H1 (cell line): ENCODE results near the gene DSC3. TPM values are rescaled to one million over a fixed set of nuclear protein-coding genes. Genes with fewer than 3 reads are reported as not detected.
A peak's percentile ranks its signal among the peaks of the same experiment; 100 is the strongest.

Experiments
- CTCF ChIA-PET: fragments of 300-600 bp; sonication (Branson Sonifier 250); formaldehyde crosslinking; loops from one replicate; lab custom pipeline; 2021; ENCODE audit not compliant: partially characterized antibody; lab: Charles Lee
- POLR2A ChIA-PET: fragments of 300-600 bp; sonication (Branson Sonifier 250); formaldehyde crosslinking; loops from one replicate; lab custom pipeline; 2021; ENCODE audit warnings: inconsistent platforms; ENCODE audit not compliant: partially characterized antibody; lab: Charles Lee
- DNase-seq, 2 experiments: peaks; one replicate each; pipeline versions ENCODE4 v3.0.0 to v3.0.0-alpha.2; 2010 to 2022; ENCODE audit warnings: low spot score in 2 of 2, low read depth in 1 of 2, mixed read lengths in 1 of 2
- FAIRE-seq: peaks from 2 replicates; lab custom pipeline; 2011; peaks lifted over from hg19 to GRCh38; lab: Jason Lieb, UNC
- H2AFZ ChIP-seq: 2 replicates; pipeline ENCODE4 v1.8.1; 2012; ENCODE audit warnings: low read length, inconsistent platforms
- H2AK5ac ChIP-seq: 2 replicates; pipeline ENCODE4 v1.6.1; 2013; ENCODE audit warnings: low read depth, low read length
- H2BK120ac ChIP-seq: replicated peaks from 2 replicates; pipeline ENCODE3; 2013; ENCODE audit warnings: low read depth, low read length, inconsistent platforms
- H2BK12ac ChIP-seq: 2 replicates; pipeline ENCODE4 v1.6.1; 2013; ENCODE audit warnings: low read depth, low read length
- H2BK15ac ChIP-seq: 2 replicates; pipeline ENCODE4 v1.6.1; 2013; ENCODE audit warnings: low read length
- H2BK20ac ChIP-seq: 2 replicates; pipeline ENCODE4 v1.6.1; 2013; ENCODE audit warnings: low read length
- H2BK5ac ChIP-seq: 2 replicates; pipeline ENCODE4 v1.6.1; 2013; ENCODE audit warnings: low read depth, low read length
- H3K14ac ChIP-seq: 2 replicates; pipeline ENCODE4 v1.6.1; 2013; ENCODE audit warnings: inconsistent platforms; ENCODE audit not compliant: insufficient read length
- H3K18ac ChIP-seq: 2 replicates; pipeline ENCODE4 v1.6.1; 2013; ENCODE audit warnings: low read length; ENCODE audit errors: extremely low read depth
- H3K23ac ChIP-seq: 2 replicates; pipeline ENCODE4 v1.6.1; 2013; ENCODE audit warnings: inconsistent platforms; ENCODE audit not compliant: insufficient read length
- H3K23me2 ChIP-seq: 2 replicates; pipeline ENCODE4 v1.6.1; 2013; ENCODE audit warnings: low read depth, low read length
- H3K27ac ChIP-seq: 2 replicates; pipeline ENCODE4 v1.6.1; 2011; ENCODE audit warnings: low read depth, low read length, inconsistent platforms
- H3K27me3 ChIP-seq, 4 experiments: replicated peaks in 1 of 4; 1 replicate in 1 of 4; 2 replicates in 3 of 4; pipeline versions ENCODE4 v1.6.1 to v1.8.1; 2011 to 2013; ENCODE audit warnings: low read length in 3 of 4, mild to moderate bottlenecking in 3 of 4, inconsistent platforms in 2 of 4, mixed read lengths in 2 of 4, moderate library complexity in 1 of 4; ENCODE audit not compliant: control insufficient read depth in 3 of 4, insufficient read depth in 3 of 4; ENCODE audit errors: extremely low read depth in 1 of 4
- H3K36me3 ChIP-seq, 4 experiments: 2 replicates each; pipeline versions ENCODE4 v1.6.1 to v1.8.1; 2011 to 2013; ENCODE audit warnings: mild to moderate bottlenecking in 4 of 4, low read length in 3 of 4, moderate library complexity in 2 of 4, control low read depth in 1 of 4, inconsistent platforms in 1 of 4; ENCODE audit not compliant: insufficient read depth in 4 of 4, control insufficient read depth in 2 of 4
- H3K4ac ChIP-seq: replicated peaks from 2 replicates; pipeline ENCODE3; 2013; ENCODE audit warnings: low read length, low read depth, mixed read lengths, inconsistent platforms; ENCODE audit not compliant: insufficient read length
- H3K4me1 ChIP-seq, 4 experiments: replicated peaks in 1 of 4; 1 replicate in 1 of 4; 2 replicates in 3 of 4; pipeline versions ENCODE4 v1.6.1 to v1.8.1; 2011 to 2013; ENCODE audit warnings: low read length in 3 of 4, inconsistent platforms in 2 of 4, mixed read lengths in 1 of 4; ENCODE audit not compliant: insufficient read depth in 4 of 4, control insufficient read depth in 3 of 4
- H3K4me2 ChIP-seq, 2 experiments: 2 replicates each; pipeline versions ENCODE4 v1.6.1 to v1.8.1; 2011 to 2013; ENCODE audit warnings: low read depth in 2 of 2, low read length in 2 of 2, control low read depth in 1 of 2, inconsistent platforms in 1 of 2, mild to moderate bottlenecking in 1 of 2; ENCODE audit not compliant: insufficient read depth in 1 of 2
- H3K4me3 ChIP-seq, 4 experiments: fragments of 200-600, 300-600 bp in 1 of 4; sonication (generic), shearing (Covaris generic), sonication (Bioruptor Twin) in 1 of 4; 2 replicates each; pipeline versions ENCODE4 v1.5.1 to v1.8.1; 2011 to 2016; ENCODE audit warnings: low read length in 4 of 4, low read depth in 3 of 4, control low read depth in 2 of 4, inconsistent platforms in 2 of 4, mild to moderate bottlenecking in 2 of 4, mixed read lengths in 1 of 4, moderate library complexity in 1 of 4; ENCODE audit not compliant: insufficient read depth in 2 of 4; ENCODE audit errors: extremely low read depth in 1 of 4
- H3K56ac ChIP-seq: replicated peaks from 2 replicates; pipeline ENCODE3; 2013; ENCODE audit warnings: low read depth, mild to moderate bottlenecking, mixed read lengths, low read length, inconsistent platforms; ENCODE audit not compliant: insufficient read length
- H3K79me1 ChIP-seq: 2 replicates; pipeline ENCODE4 v1.6.1; 2013; ENCODE audit warnings: low read depth, low read length, control low read depth
- H3K79me2 ChIP-seq, 2 experiments: 2 replicates each; pipeline versions ENCODE4 v1.6.1 to v1.8.1; 2012 to 2013; ENCODE audit warnings: low read length in 2 of 2, mild to moderate bottlenecking in 2 of 2, inconsistent platforms in 1 of 2; ENCODE audit not compliant: insufficient read depth in 2 of 2, control insufficient read depth in 1 of 2
- H3K9ac ChIP-seq, 4 experiments: replicated peaks in 1 of 4; 1 replicate in 1 of 4; 2 replicates in 3 of 4; pipeline versions ENCODE4 v1.6.1 to v1.8.1; 2011 to 2013; ENCODE audit warnings: low read depth in 3 of 4, low read length in 3 of 4, control low read depth in 2 of 4, mild to moderate bottlenecking in 2 of 4, moderate library complexity in 2 of 4, inconsistent platforms in 1 of 4; ENCODE audit errors: extremely low read depth in 1 of 4
- H3K9me3 ChIP-seq, 2 experiments: 2 replicates each; pipeline versions ENCODE4 v1.6.1 to v1.8.1; 2012 to 2013; ENCODE audit warnings: mild to moderate bottlenecking in 2 of 2, moderate library complexity in 2 of 2, control low read depth in 1 of 2, inconsistent platforms in 1 of 2, low read depth in 1 of 2, low read length in 1 of 2, mixed read lengths in 1 of 2; ENCODE audit not compliant: insufficient read depth in 2 of 2
- H4K20me1 ChIP-seq, 2 experiments: replicated peaks in 1 of 2; 2 replicates each; pipeline versions ENCODE3 to v1.8.1; 2011 to 2013; ENCODE audit warnings: inconsistent platforms in 2 of 2, low read length in 2 of 2, mild to moderate bottlenecking in 1 of 2; ENCODE audit not compliant: insufficient read depth in 2 of 2, control insufficient read depth in 1 of 2
- H4K5ac ChIP-seq: 2 replicates; pipeline ENCODE4 v1.6.1; 2013; ENCODE audit warnings: low read length, low read depth, mixed read lengths, inconsistent platforms; ENCODE audit not compliant: insufficient read length
- H4K8ac ChIP-seq: 2 replicates; pipeline ENCODE4 v1.8.0; 2013; ENCODE audit warnings: mild to moderate bottlenecking, moderate library complexity, low read length, inconsistent platforms; ENCODE audit not compliant: insufficient read depth; ENCODE audit errors: extremely low read depth
- H4K91ac ChIP-seq: replicated peaks from 2 replicates; pipeline ENCODE3; 2013; ENCODE audit warnings: low read length, mixed read lengths, inconsistent platforms; ENCODE audit not compliant: insufficient read length
- CBX5 ChIP-seq: fragments of 300-800, 300-1000 bp; sonication (generic); IDR thresholded peaks from 2 replicates; pipeline ENCODE4 v1.7.1; 2016; ENCODE audit warnings: antibody characterized with exemption, low read length, low read depth
- CEBPB ChIP-seq: IDR thresholded peaks from 2 replicates; pipeline ENCODE4 v1.6.1; 2012; ENCODE audit warnings: low read depth, low read length
- EP300 ChIP-seq, 2 experiments: IDR thresholded peaks; 1 replicate in 1 of 2; 2 replicates in 1 of 2; pipeline ENCODE4 v1.6.1; 2011 to 2012; ENCODE audit warnings: low read depth in 2 of 2, low read length in 2 of 2, mild to moderate bottlenecking in 2 of 2, borderline replicate concordance in 1 of 2, inconsistent platforms in 1 of 2, moderate library complexity in 1 of 2
- HDAC2 ChIP-seq, 2 experiments: fragments of 300-600 bp in 1 of 2; sonication (generic) in 1 of 2; IDR thresholded peaks; 2 replicates each; pipeline ENCODE4 v1.6.1; 2011 to 2012; ENCODE audit warnings: low read depth in 2 of 2, low read length in 2 of 2, mild to moderate bottlenecking in 2 of 2, moderate library complexity in 2 of 2, borderline replicate concordance in 1 of 2, inconsistent platforms in 1 of 2
- KDM5A ChIP-seq: fragments of 200-600 bp; IDR thresholded peaks from 2 replicates; pipeline ENCODE4 v1.7.1; 2012; ENCODE audit warnings: mild to moderate bottlenecking, low read length, inconsistent platforms, mixed read lengths
- RXRA ChIP-seq: IDR thresholded peaks from 2 replicates; pipeline ENCODE4 v1.6.1; 2011; ENCODE audit warnings: low read depth, mild to moderate bottlenecking, low read length, moderate library complexity; ENCODE audit not compliant: insufficient read depth
- SP1 ChIP-seq: IDR thresholded peaks from 2 replicates; pipeline ENCODE4 v1.6.1; 2011; ENCODE audit warnings: low read depth, low read length
- TCF12 ChIP-seq: IDR thresholded peaks from 2 replicates; pipeline ENCODE4 v1.6.1; 2011; ENCODE audit warnings: low read depth, mild to moderate bottlenecking, low read length
- WGBS, 2 experiments: shearing (Covaris generic) in 1 of 2; methylation state at CpG; one replicate each; pipeline versions ENCODE4 v1.1.6 to v1.1.7; 2013 to 2015; ENCODE audit warnings: low lambda C conversion rate in 2 of 2, mixed read lengths in 2 of 2, inconsistent platforms in 1 of 2, low coverage in 1 of 2, missing lambda C conversion rate in 1 of 2; ENCODE audit not compliant: insufficient replicate concordance in 2 of 2, insufficient coverage in 1 of 2, insufficient read length in 1 of 2; ENCODE audit errors: extremely low coverage in 1 of 2, missing lambda C conversion rate in 1 of 2; 5-methylcytosine and 5-hydroxymethylcytosine counted together
- polyA plus RNA-seq, 7 experiments: library from polyadenylated mRNA; depleted of rRNA in 3 of 7; stranded (reverse) in 5 of 7; unstranded in 2 of 7; fragments of >200 nt in 5 of 7; fragments of 200-250 nt in 2 of 7; gene quantifications; 1 replicate in 5 of 7; 2 replicates in 1 of 7; 4 replicates in 1 of 7; pipeline versions ENCODE4 v1.2.1 to v1.2.3, GENCODE V29; 2011 to 2013; ENCODE audit warnings: missing spikeins in 2 of 7, mixed read lengths in 2 of 7
- total RNA-seq: library from RNA; stranded (reverse); fragmentation: NEBNext Ultra II Directional; extraction: Animal tissue kit (Norgen Biotek cat#: 25700); gene quantifications from 2 replicates; pipeline ENCODE4 v1.2.1, GENCODE V29; 2021

The DSC3 gene
- total and polyA plus RNA-seq, 2 of the 8 experiments (the other 6 are each of a cell fraction or from before 2014, with no cell fraction given), result 0.70 to 3.7 TPM

GRCh38 chr18:31045599-31045998, 3.1 kb upstream of the DSC3 start:
- Histone ChIP-seq H3K9me3 (no peaks in the 10 kb centered on the region), H3K23me2 (peaks cover 21% of the 10 kb centered on the region), H3K18ac (no peak overlapping the region), H3K27ac (no peak overlapping the region), H3K9ac (no peak overlapping the region), H4K8ac (no peak overlapping the region), H3K4me2 (no peak overlapping the region), H3K27me3 (peaks cover 21 to 43% (median 38%) of the 10 kb centered on the region in 4 experiments), H4K91ac (no peak overlapping the region), H4K20me1 (no peaks in the 10 kb centered on the region), H3K56ac (no peak overlapping the region), H3K4ac (no peak overlapping the region), H3K36me3 (no peaks in the 10 kb centered on the region), H4K5ac (no peak overlapping the region), H3K4me3 (no peak overlapping the region), H2AK5ac (no peak overlapping the region; the same call in 1 of the 2 replicates), H2BK20ac (no peak overlapping the region), H2BK120ac (no peak overlapping the region), H3K79me2 (no peaks in the 10 kb centered on the region), H3K4me1 (peaks cover 3 to 13% (median 7%) of the 10 kb centered on the region in 4 experiments; a peak in 5 of 7 replicates), H3K79me1 (no peaks in the 10 kb centered on the region), H2BK15ac (no peak overlapping the region), H2BK5ac (no peak overlapping the region), H2AFZ (no peak overlapping the region), H3K23ac (no peak overlapping the region), H2BK12ac (peak overlapping the region; percentile 78; the same call in 1 of the 2 replicates), H3K14ac (no peak overlapping the region)
- POLR2A ChIA-PET, result no interaction called here
- TF ChIP-seq KDM5A (no peak), SP1 (no peak), CEBPB (no peak), TCF12 (no peak), RXRA (no peak), HDAC2 (IDR thresholded peaks at IDR 0.05; ENCODE audit: borderline replicate concordance in 1 of 2, low read depth in 2 of 2, low read length in 2 of 2) (no peak), EP300 (IDR thresholded peaks at IDR 0.05; ENCODE audit: borderline replicate concordance in 1 of 2, low read depth in 2 of 2, low read length in 2 of 2) (no peak), CBX5 (no peak)
- DNase-seq (no peak), FAIRE-seq (no peak)
- 81% methylated on average over 6 of the region's 6 CpGs; no CpG with 5 or more reads in 1 of the 2 experiments for WGBS, 2 experiments
- CTCF ChIA-PET, result interaction anchor here (0.6 kb wide), 1 partner anchor 473 kb away, joined by 4 read pairs; no protein-coding TSS in a partner anchor
